Muscle of arm (tissue), 12 donors: ENCODE data around the gene ZNF618. TPM values are rescaled to one million over a fixed set of nuclear protein-coding genes. Genes with fewer than 3 reads are reported as not detected.

Experiments
- DNase-seq: peaks from one replicate; pipeline ENCODE4 v3.0.0-alpha.2; 2013
- polyA plus RNA-seq, 12 donors: library from polyadenylated mRNA; unstranded; fragments of 120-200 nt; gene quantifications; one replicate each; pipeline ENCODE4 v1.2.1, GENCODE V29; 2013; ENCODE audit not compliant: insufficient read length in 12 of 12

The ZNF618 gene
- polyA plus RNA-seq, 12 donors, result 11.6 to 22.5 (median 14.9) TPM; not detected in 1

DNA sequence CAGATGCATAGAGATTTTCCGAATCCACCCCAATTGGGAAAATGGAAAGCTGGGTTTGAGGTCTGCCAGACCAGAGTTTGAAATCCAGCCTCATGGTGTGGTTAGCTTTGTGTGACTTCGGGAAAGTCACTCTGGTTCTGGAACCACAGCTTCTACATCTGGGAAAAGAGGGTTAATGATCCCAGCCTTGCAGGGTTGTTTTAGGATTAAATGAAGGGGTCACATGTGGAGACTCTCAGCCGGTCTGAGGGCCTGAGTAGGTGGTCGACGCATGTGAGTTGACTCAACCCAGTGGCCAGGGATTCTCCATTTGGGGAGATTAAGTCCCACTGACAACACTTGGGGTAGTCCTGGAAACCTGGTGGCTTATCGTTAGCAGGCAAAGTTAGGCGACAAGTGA is 6.1 kb downstream of the ZNF618 start:
- DNase-seq, result no peak

DNA sequence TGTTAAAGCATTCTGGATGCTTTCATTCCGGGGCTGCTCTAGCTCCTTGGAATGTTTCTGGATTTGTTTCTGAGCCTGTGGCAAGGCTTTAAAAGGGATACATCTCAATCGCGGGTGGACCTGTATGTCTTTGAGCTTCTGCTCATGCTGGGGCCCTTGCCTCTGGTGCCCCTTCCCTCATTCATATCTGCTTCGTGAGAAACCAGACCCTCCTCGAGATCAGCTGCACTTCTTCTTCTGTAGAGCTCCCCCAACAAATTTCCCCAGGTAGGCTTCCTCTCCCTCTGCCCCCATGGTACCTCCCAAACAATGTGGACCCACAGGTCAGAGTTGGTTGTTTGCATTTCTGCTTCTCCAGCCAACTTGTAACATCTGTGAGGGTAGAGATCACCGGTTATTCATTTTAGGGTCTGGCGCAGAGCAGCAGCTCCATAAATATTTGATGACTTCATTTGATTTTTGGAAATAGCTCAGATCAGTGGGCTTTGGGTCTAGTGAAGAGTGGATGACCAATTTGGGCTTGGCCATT is 6.6 kb downstream of the ZNF618 start:
- no peak for DNase-seq

DNA sequence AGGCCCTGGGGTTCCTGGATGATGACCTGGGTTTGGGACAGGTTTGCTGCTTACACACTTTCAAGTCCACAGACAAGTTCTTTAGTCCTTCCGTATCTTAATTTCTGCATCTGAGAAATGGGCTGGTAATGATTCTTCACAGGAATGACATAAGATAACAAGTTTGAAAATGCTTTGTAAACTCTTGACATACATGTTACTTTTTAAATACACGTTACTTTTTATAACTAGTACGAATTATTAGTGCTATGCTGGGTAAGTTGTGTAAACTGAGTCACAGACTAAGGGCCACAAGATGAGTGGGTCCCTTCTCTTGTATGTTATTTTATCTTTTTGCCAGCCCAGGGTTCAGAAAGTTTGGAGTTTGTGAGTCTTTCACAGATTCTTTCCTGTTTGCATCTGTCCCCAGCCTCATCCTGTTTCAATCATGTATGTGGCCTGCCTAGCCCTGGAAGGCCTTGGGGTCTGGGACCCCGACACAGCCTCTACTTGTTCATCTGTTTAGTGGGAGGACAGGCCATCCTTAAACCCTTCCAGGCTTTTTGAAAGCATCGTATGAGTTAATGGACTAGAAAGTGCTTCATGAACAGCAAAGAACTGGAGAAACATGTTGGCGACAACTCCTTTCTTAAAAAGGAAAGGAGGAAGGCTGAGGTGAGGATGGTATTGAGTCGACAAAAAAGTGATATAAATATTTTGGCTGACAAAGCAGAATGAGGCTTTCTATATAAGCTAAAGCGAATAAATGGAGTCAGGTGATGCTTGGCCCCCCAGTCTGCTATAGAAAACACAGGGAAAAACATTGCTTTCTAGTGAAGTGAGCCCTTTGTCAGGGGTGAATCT is 9.3 kb downstream of the ZNF618 start:
- DNase-seq, result no peak

DNA sequence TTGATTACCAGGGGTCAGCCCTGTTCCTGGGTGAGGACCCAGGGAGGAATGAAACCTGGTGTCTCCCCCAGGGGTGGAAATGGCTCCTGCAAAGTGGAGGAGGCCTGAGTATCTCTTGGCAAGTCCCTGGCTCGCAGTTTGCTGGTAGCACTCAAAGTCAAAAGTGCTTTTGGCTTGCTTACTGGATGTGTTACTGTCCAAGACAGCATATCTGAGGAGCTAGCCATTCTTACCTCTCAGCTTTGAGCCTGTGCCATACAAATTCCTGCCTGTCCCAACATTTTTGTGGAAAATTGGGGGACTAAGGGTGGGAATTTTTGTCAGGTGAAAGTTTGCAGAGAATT is 9.9 kb downstream of the ZNF618 start:
- no peak for DNase-seq

DNA sequence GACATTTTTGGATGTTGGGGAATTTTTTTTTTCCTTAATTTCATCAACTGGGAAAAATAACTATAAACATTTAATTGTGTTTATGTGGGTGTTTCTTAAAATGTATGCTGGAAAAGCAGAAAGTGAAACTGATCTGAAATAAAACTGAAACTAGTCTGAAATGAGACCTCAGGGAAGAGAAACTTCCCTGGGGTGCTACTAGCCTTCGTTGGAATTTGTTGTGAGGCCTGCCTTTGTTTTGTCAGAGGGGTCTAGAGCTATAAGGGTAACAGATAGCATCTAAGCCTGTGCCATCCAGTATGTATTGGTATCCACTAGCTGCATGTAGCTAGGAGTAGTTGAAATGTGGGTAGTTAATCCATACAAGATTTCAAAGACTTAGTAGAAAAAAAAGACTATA is 10.4 kb downstream of the ZNF618 start:
- no peak for DNase-seq

DNA sequence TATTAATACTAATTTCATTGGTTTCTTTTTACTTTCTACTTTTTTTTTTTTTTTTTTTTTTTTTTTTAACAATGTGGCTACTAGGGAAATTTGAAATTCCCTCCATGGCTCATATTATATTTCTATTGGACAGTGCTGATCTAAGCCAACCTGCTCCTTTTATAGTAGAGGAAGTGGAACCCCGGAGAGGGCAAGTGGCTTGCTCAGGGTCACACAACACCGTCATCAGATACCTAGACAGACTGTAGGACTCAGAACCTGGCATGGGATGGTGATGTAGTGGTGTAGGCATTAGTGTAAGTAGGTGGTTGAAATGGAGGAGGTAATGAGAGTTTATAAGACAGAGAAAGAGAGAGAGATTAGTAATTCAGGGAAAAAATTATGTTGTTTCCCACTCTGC is 10.8 kb downstream of the ZNF618 start:
- no peak for DNase-seq

DNA sequence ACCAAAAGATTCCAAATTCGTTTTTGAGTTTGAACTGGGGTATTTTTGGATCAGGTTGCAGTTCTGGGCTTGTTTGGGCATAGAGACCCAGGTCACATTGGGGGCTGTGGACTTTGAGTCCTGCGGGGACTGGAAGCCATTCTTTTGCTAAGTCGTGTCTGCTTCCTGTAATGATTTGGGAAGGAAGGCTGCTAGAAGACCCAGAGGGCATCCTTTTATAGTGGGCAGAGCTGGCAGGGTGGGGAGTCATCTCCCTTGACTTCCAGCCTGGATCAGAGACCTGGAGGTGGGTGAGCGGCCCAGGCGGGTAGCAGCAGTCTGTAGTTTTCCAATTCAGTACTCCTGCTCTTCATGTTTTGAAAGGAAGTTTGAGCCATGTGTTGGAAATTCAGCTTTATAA is 11.3 kb downstream of the ZNF618 start:
- DNase-seq, result no peak

DNA sequence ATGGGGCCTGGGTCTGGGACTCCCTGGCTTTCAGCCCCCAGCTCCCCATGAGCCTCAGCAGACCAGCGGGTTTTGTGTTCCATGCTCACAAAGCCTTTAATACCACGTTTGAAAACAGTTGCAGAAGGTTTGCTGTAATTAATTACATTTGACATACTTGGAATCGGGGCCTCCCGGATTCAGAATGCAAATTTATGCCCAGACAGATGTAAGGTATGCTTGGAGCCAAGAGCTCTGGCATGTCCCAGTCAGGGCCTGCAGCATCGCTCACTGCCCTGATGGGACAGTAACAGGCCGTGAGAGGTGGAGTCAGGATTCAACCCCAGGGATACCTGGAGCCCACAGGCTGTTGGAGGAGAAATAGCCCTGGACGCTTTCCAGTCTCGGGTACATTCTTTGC is 12.2 kb downstream of the ZNF618 start:
- DNase-seq, result no peak

DNA sequence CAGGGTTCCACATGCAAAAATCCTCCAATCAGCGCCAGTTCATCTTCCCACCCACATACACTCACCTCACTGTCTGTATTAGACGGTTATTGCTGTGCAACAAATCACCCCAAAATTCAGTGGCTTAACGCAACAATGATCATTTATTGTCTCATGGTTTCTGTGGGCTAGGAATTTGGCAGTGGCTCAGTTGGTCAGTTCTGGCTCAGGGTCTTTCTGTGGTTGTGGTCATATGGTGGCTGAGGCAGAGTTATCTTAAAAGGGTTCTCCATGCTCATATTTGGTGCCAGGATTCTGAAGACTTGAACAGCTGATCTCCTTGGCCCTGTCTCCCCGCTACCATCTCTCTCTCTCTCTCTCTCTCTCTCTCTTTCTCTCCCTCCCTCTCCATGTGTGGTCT is 12.9 kb downstream of the ZNF618 start:
- DNase-seq, result no peak

DNA sequence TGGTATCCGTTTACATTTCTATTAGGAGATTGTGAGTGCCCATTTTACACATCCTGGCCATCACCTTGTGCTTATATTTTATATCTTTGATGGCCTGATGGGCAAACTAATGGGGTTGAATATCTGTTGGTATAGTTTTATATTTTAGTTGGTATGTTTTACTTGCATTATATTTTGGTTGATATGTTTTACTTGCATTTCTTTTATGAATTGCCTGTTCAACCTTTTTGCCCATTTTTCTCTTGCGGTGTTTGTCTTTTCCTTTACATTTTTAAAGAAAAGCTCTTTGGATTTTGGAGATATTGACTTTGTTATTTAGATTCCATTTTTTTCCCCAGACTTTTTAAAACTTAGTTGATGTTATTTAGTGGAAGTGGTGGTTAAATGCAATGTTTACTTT is 14.6 kb downstream of the ZNF618 start:
- no peak for DNase-seq

DNA sequence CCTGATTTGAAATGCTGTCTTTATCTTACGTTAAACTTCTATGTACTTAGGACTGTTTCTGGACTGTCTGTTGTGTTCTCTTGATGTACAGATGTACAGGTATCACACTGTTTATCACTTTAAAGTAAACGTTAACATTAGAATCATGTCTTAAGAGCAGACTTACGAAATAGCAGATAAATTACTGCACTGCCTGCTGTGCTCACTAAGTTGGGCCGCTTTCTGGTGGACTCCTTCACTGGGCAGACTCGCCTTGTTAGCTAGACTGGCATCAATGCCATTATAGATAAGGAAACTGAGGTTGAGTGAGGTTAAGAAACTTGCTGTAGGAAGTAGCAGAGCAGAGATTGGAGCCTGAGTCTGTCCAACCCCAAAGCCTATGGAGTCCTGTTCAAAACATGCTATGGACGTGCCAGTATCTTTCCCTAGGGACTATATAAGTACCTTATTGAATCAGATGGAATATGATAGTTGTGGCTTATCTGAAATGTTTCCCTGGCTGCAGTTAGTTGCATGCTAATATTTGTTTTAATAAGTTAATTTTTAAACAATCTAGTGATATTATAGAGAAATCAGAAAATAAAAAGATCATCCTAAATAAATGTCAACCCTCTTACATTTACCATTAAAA is 16.9 kb downstream of the ZNF618 start:
- no peak for DNase-seq

DNA sequence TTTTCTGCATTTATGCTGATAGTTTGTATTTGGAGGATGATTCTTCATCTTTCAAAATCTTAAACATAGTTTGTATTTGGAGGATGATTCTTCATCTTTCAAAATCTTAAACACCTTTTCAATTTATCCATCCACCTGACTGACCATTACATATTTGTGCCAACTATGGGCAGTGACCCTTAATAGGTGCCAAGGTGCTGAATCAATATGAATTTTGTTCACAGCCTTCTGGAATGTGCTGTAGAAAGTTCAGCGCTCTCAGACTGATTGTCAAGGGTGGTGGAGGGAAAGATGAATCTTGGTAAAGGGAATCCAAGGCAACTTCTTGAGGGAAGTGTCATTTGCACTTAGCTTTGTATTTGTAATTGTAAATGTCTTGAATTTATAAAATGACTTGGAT is 18.1 kb downstream of the ZNF618 start:
- DNase-seq, result no peak

DNA sequence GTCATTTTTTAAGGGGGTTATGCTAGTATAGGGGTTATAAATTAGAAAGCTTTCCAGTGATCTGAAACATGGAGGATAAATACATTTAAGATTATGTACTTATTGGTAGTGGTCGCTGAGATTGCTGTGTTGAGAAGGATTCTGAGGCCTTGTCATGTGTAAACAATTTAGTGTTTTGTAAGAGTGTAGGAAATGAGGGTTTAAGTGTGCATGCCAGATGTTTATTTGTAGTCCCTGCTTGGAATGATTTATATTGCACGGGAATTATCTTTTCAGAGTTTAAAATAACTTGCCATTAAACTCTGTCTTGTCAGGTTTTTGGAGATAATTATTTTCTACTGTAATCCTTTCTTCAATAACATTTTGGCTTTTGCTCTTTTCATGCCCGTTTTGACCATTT is 19.4 kb downstream of the ZNF618 start:
- DNase-seq, result no peak

DNA sequence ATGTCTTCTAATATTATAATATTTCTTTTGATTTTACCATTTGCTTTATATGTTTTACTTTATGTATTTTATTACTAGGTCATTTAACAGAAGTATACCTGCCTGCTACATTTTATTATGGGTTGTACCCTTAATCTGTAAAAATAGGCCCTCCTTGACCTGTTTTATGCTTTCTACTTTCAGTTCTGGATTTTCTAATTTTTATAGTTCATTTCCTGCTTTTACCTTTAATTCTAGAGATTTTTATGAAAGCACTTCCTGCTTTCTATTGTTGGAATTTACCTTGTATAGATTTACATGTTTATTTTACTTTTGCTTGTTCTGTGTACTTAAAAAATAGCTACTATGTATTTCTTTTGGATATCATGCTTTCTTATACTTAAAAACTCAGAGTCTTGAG is 20.6 kb downstream of the ZNF618 start:
- no peak for DNase-seq

DNA sequence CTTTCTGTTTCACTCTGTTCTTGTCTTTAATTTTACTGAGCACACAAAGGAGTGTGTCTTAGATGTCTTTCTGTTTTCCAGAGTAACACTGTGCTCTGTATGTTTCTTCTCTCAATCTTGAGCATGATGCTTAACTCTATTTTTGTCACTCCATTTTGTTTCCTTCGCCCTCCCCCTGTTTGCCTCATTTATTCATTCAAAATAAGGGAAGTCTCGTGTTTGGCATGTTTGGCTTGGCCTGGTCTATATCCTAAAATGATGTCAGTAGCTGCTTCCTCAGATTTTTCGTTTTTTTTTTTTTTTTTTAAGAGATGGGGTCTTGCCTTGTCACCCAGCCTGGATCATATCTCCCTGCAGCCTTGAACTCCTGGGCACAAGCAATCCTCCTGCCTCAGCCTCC is 22.0 kb downstream of the ZNF618 start:
- no peak for DNase-seq

DNA sequence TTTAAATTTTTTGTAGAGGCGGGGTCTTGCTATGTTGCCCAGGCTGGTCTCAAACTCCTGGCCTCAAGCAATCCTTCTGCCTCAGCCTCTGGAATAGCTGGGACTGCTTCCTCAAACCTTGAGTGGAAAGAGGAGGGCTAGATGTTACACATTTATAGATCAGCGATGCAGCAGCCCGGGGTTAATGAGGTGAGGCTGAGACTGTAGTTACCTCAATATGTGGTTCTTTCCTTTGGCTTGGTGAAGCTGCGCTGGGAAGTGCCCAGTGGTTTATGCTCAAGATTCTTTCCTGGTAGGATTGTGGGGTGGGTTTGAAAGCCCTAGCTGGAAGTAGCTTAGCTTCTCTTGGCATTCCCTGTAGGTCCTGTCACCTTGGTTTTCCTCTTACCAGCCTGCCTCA is 22.5 kb downstream of the ZNF618 start:
- DNase-seq, result no peak

DNA sequence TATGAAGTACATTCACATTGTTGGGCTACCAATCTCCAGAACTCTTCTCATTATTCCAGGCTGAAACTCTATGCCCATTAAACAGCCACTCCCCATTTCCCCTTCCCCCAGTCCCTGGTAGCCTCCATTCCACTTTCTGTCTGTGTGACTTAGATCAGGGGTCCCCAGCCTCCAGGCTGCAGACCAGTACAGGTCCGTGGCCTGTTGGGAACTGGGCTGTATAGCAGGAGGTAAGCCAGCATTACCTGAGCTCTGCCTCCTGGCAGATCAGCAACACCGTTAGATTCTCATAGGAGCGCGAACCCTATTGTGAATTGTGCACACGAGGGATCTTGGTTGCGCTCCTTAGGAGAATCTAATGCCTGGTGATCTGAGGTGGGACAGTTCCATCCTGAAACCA is 23.1 kb downstream of the ZNF618 start:
- DNase-seq, result no peak

DNA sequence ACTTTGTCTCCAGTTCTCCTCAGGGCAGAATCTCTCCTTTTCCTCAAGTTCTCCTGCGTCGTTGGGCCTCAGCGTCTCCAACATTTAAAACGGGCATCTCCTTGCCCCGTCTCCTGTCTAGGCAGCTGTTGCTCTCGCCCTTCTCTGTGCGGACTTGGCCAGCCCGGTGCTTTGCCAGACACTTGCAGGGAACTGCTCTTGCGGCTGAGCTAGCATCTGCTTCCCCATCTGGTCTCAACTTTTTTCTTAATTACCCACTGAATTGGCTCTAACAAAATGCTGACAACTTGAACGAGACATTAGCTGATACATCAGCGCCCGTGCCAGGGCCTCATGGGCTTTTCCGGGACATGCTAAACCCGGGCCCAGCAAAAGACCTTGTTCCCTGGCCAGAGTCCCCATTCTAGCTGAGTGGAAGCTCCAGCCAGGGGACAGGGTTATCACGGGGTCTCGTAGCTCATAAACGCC is 25.1 kb downstream of the ZNF618 start:
- DNase-seq, result no peak

DNA sequence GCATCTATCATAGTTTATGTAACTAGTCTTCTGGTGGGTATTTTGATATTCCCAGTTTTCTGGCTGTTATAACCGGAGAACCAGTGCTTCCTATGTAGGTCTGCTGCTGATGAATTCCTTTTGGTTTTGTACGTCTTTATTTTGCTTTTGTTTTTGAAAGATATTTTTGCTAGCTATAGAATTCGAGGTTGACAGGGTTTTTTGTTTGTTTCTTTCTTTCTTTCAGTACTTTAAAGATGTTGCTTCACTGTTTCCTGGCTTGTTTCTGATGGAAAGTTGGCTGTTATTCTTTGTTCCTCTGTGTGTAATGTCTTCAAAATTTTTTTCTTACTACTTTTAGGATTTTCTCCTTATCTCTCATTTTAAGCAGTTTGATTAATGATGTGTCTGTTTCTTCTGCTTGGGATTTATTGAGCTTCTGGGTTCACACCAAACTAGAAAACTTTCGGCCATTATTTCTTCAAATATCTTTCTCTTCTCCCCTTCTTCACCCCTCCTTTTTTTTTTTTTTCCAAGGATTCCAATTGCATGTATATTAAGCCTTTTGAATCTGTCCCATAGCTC is 27.5 kb downstream of the ZNF618 start:
- DNase-seq, result no peak

DNA sequence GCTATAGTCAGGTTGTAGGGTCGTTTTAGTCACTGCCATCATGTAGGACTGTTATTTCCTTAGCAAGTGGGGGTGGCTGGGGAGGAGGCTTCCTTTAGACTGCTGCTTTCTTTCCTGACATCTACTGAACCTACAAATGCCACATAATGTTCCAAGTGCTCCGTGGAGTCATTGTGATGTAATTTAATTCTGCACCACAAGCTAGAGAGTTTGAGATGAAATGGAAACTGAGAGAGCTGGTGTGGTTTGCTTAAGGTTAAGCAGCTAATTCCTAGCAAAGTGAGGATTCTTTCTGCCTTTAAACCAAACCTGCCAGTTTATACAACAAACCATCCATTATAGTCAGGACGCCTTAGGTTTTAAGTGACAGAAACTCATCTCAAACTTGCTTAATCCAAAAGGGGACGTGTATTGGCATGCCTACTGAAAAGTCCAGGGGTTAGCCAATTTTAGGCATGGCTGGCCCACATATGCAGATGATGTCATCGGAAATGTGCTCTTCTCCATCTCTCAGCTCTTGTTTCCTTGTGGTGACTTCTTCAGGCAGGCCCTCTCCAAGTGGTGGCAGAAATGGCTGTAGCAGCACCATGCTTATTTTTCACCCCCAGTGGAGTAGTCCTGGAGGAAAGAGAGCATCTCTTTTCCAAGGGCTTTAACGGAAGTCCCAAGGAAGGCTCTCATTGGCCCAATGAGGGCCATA is 30.5 kb downstream of the ZNF618 start:
- DNase-seq, result no peak

DNA sequence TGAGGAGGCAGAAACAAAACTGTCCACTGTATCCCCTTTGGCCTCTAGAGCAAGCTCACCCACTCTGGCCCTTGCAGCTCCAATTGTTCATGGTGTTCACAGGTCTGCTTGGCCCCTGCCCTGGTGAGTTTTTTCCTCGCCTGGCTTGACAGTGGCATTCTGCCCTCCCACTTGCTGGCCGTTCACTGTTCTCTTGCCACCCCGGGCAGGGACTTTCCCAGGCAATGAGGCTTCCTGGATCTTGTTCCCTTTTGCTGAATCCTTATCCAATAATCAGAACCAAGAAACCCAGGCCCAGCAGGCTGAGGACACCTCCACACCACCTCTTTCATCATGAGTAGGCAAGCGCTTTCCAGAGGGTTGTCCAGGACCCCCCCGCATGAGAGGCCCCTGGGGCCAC is 31.2 kb downstream of the ZNF618 start:
- DNase-seq, result no peak

DNA sequence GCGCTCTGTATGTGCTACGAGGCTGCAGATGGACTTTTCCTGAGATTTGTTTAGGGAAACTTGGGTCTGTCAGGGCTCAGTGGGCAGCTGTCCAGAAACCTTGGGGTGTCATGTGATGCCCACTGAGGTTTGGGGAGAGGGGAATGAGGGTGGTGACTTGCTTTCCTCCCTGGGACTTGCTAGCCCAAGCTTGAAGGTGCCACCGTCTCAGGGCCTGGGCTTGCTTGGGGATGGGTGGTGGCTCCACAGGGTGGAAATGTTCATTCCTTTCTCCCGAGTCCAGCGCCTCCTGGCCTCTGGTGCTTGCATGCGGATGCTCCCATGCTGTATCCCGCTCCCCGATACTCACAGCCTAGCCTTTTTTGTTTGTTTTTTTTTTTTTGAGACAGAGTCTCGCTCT is 33.3 kb downstream of the ZNF618 start:
- DNase-seq, result no peak
